ENCODE results near the gene GGN. TPM values are rescaled to one million over a fixed set of nuclear protein-coding genes. Genes with fewer than 3 reads are reported as not detected.

The GGN gene
- total RNA-seq, 1 experiment from 2014 or later = 0.47 TPM

- ChIA-PET POLR2A (interaction anchor here (1.7 kb wide), 1 partner anchor 27 kb away, joined by 7 read pairs; the partner anchor contains the start of gene GGN), RAD21 (ENCODE audit: low non-redundant PET in 1 of 2, low total read pairs in 2 of 2, uncharacterized antibody in 2 of 2, unreplicated experiment in 2 of 2) (no interaction called here), CTCF (interaction anchor here (1.0 kb wide), 1 partner anchor 27 kb away, joined by 3 read pairs; the partner anchor contains the start of gene GGN)
- Histone ChIP-seq H3K4me1 (ENCODE audit: control insufficient read depth in 1 of 2, insufficient read depth in 2 of 2, low read length in 2 of 2) (peaks cover 8 to 20% of the 10 kb centered on the region in 2 experiments; a peak in 3 of 4 replicates), H2AFZ (ENCODE audit: low read depth, low read length, poor library complexity, severe bottlenecking) (no peak overlapping the region), H4K20me1 (ENCODE audit: insufficient read depth) (no peaks in the 10 kb centered on the region), H3K27ac (ENCODE audit: low read depth, low read length) (no peak overlapping the region), H3K4me2 (ENCODE audit: low read length) (peak overlapping the region; percentile 99), H3K27me3 (ENCODE audit: insufficient read depth, low read length) (peaks cover 11% of the 10 kb centered on the region; the same call in 1 of the 2 replicates), H3K9me3 (ENCODE audit: control insufficient read depth in 1 of 2, insufficient read depth in 1 of 2, low read depth in 1 of 2, low read length in 2 of 2) (no peaks in the 10 kb centered on the region), H3K79me2 (ENCODE audit: insufficient read depth, low read length) (no peaks in the 10 kb centered on the region), H3K36me3 (ENCODE audit: control insufficient read depth in 1 of 2, insufficient read depth in 2 of 2, low read length in 2 of 2) (no peaks in the 10 kb centered on the region), H3K9ac (ENCODE audit: low read length) (no peak overlapping the region), H3K4me3 (replicated peaks in 1 of 2; ENCODE audit: low read depth in 1 of 2, low read length in 2 of 2) (peak overlapping the region; percentile 55 to 68), H3K9me2 (ENCODE audit: insufficient read depth) (no peaks in the 10 kb centered on the region)
- TF ChIP-seq EZH2 (IDR thresholded peaks at IDR 0.05) = no peak
- no peak for TF ChIP-seq ZBTB33 (IDR thresholded peaks at IDR 0.05; ENCODE audit: extremely low read depth, insufficient replicate concordance, low read length)
- TF ChIP-seq ZFX (IDR thresholded peaks at IDR 0.05) = no peak
- TF ChIP-seq REST (IDR thresholded peaks at IDR 0.05; ENCODE audit: low read depth) = no peak
- TF ChIP-seq FOSL1 (IDR thresholded peaks at IDR 0.05; ENCODE audit: low read depth) = no peak
- no peak for TF ChIP-seq CTCF (IDR thresholded peaks at IDR 0.05 in 2 of 3, conservative IDR thresholded peaks at IDR 0.05 in 1 of 3; ENCODE audit: borderline replicate concordance in 1 of 3, insufficient read depth in 1 of 3, low read depth in 2 of 3, low read length in 2 of 3)
- TF ChIP-seq SIN3A (IDR thresholded peaks at IDR 0.05; ENCODE audit: low read depth) = no peak
- no TSS peak for BruUV-seq (replicated peaks)
- 0 out of 2 replicates have a peak, but pooled peaks have one; percentile 0 for ATAC-seq
- DNase-seq (ENCODE audit: low read depth, low spot score) = no peak
- intact Hi-C loops (cut with micrococcal nuclease) = no loop called here
Measured at GRCh38 chr19:38360839-38361631, 26.8 kb downstream of the GGN start.

All from HCT116 (cell line).